Measurements from ENCODE around the gene TANC1.

TANC1 gene

DNA sequence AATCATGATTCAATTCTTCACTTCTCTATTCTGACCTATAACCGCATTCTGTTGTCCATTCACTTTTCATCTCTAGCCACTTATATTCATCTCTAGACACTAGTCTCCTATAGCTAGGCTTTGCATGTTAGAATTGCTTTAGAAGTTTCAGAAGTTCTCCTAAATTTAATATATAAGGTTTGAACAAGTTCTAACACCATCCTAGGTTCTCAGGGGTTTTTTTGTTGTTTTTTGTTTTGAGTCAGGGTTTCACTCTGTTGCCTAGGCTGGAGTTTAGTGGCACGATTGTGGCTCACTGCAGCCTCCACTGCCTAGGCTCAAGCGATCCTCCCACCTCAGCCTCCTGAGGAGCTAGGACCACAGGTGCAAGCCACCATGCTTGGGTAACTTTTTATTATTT, 298.1 kb downstream of the TANC1 start:
- no peak for DNase-seq (ENCODE audit: low read depth)

- DNase-seq (ENCODE audit: low read depth): peak; percentile 11
Measured at GRCh38 chr2:159267921-159268320, 299.5 kb downstream of the TANC1 start.

DNA sequence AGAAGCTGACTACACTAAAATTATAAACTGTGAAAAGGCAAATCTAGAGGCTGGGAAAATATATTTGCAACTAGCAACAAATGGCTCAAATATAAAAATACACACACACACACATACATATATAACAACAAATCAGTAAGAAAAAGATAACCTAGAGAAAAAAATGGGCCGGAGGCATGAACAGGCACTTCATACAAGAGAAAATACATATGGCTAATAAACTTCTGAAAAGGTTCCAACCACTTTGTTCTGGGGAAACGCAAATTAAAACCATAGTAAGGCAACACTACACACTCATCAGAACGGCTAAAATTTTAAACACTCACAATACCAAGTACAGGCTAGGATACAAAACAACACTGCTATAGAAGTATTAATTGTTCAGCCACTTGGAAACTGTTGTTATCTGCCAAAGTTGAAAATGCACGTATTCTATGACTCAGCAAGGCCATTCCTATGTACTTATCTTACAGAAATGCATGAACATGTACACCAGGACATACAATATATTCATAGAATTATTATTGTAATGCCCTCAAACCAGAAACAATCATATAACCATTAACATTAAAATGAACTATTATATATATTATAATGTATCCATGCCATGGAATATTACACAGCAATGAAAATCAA, 302.4 kb downstream of the TANC1 start:
- no peak for DNase-seq (ENCODE audit: low read depth)

- no peak for DNase-seq (ENCODE audit: low read depth)
Measured at GRCh38 chr2:159272156-159272555, 303.7 kb downstream of the TANC1 start.

DNA sequence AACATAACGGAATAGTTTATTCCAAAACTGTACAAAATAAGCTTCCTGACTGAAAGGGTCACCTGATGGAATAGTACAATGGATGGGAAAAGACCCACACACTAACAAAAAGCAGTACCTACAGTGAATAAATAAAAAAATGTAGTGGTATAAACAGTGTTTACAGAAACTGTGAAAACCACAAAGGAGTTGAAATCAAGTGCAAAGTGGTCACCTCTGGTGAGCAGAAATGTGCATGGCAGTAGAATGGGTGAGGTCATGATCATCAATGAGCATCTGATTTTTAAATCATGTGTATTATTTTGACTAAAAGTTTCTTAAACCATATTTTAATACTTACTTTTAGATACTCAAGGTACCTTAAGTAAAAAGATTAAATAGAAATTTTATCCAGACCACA, 306.7 kb downstream of the TANC1 start:
- DNase-seq (ENCODE audit: low read depth): no peak

DNA sequence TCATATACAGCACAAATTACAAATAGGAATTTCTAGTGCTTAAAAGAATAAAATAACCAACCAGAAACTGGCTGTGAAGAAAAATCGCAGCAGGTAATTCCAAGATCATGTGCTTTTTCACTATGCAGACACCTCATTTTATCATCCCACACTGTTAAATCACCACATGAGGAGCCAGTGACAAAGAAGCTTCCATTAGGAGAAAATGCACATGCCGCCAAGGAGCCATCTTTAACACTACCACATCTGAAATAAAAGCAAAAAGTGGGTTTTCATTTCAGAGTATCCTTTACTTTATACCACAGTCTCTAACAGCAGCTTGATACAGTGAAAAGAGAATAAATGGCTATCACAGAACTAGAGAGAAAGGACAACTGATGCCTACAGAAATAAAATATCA, 311.3 kb downstream of the TANC1 start:
- DNase-seq (ENCODE audit: low read depth): no peak

- no peak for DNase-seq (ENCODE audit: low read depth)
Measured at GRCh38 chr2:159281002-159281401, 312.6 kb downstream of the TANC1 start.
